ENCODE data around the gene ZNF775.

The ZNF775 gene

DNA sequence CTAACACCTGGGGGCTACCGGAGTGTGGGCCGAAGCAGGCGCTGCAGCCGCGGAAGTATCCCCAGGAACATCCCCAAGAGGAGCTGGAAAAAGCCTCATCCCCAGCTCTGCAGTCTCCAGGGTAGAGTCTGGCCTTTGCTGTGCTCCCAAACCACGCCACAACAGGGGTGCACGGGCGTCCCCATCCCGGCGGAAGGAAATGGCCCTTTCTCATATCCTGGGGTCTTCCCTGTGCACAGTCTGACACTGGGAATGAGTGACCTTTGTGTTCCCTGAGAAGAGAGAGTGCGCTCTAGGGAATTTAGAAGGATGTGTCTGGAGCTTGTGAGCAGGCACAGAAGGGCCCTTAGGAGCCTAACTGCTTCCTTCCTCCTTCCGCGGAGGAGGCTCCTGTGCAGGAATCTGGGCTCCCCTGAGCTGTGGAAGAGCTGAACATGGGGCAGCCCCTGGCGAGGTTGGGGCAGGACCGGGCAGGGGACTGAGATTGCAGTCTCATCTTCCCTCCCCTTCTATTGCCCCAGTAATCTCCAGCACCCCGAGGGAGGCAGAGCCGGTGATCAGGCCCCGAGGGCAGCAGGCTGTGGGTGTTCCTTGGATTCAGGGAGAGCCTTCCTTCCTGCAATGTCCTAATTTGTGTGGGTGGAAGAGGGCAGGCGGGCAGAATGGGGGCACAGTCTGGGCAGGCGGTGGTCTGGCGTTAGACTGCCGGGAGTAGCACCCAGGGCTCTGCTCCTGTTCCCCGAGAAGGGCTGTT, 9.2 kb upstream of the ZNF775 start:
- DNase-seq: no peak

DNA sequence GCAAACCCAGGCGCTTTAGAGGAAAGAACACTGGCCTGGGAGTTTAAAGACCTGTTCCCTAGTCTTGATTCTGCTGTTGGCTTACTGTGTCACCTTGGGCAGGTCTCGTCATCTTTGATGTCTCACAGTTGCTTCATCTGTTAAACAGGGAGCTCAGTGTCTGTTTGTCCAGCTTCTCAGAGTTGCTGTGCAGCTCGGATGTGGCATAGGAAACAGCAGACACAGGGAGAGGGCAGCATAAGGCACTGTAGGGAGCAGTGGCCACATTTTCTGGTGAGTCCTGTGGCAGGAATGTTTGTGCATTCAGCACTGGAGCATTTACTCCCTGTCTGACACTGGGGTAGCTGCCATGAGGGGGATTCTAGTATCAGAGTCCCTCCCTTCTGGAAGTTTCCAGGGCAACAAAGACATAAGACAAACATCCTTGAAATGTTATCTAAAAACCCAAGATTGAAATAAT, 8.5 kb upstream of the ZNF775 start:
- no peak for DNase-seq

DNA sequence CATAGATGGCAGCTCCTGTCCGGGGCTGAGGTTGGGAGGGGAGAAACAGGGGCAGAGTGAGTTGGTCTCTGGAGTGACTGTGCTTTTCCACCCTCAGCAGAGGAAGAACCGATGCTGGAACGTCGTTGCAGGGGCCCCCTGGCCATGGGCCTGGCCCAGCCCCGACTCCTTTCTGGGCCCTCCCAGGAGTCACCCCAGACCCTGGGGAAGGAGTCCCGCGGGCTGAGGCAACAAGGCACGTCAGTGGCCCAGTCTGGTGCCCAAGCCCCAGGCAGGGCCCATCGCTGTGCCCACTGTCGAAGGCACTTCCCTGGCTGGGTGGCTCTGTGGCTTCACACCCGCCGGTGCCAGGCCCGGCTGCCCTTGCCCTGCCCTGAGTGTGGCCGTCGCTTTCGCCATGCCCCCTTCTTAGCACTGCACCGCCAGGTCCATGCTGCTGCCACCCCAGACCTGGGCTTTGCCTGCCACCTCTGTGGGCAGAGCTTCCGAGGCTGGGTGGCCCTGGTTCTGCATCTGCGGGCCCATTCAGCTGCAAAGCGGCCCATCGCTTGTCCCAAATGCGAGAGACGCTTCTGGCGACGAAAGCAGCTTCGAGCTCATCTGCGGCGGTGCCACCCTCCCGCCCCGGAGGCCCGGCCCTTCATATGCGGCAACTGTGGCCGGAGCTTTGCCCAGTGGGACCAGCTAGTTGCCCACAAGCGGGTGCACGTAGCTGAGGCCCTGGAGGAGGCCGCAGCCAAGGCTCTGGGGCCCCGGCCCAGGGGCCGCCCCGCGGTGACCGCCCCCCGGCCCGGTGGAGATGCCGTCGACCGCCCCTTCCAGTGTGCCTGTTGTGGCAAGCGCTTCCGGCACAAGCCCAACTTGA, 7.8 kb upstream of the ZNF775 start:
- DNase-seq: no peak

DNA sequence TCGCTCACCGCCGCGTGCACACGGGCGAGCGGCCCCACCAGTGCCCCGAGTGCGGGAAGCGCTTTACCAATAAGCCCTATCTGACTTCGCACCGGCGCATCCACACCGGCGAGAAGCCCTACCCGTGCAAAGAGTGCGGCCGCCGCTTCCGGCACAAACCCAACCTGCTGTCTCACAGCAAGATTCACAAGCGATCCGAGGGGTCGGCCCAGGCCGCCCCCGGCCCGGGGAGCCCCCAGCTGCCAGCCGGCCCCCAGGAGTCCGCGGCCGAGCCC, 7.2 kb upstream of the ZNF775 start:
- DNase-seq: no peak

DNA sequence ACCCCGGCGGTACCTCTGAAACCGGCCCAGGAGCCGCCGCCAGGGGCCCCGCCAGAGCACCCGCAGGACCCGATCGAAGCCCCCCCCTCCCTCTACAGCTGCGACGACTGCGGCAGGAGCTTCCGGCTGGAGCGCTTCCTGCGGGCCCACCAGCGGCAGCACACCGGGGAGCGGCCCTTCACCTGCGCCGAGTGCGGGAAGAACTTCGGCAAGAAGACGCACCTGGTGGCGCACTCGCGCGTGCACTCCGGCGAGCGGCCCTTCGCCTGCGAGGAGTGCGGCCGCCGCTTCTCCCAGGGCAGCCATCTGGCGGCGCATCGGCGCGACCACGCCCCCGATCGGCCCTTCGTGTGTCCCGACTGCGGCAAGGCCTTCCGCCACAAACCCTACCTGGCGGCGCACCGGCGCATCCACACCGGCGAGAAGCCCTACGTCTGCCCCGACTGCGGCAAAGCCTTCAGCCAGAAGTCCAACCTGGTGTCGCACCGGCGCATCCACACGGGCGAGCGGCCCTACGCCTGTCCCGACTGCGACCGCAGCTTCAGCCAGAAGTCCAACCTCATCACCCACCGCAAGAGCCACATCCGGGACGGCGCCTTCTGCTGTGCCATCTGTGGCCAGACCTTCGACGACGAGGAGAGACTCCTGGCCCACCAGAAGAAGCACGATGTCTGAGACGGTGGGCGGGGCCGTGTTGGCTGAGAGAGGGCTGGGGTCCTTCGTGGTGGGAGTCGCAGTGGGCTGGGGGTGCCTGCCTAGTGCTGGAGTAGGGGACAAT, 6.7 kb upstream of the ZNF775 start:
- no peak for DNase-seq

DNA sequence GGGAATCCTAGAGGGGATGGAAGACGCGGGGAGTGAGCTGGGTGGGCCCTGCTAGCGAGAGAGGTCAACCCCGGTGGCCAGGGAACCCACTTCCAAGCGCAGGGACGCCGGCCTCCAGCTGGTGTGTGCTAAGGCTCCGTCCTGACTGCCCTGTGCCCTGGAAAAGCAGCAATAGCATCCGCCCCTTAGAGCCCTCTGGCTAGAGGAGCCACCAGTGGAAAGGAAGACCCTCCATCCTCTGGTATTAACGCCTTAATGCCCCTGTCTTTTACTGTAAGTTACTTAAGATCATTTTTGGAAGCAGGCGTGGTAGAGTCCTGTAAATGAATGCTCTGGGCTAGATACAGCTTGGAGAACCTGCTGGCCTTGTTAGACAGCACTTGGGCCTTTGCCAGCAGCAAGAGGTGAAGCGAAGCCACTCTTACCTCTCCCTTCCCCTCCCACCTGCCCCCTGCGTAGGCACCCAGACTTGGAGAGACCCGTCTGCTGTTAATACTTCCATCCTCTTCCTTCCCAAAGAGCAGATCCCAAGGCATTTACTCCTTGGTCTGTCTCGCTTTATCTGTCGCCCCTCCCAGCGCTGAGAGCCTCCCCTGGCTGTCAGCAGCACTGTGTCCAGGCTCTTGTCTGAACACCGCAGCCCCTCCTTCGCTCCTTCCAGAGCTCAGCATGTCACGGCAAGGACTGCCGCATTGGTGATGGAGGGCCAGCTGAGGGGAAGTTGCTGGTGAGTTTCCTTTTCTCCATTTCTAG, 5.9 kb upstream of the ZNF775 start:
- no peak for DNase-seq

DNA sequence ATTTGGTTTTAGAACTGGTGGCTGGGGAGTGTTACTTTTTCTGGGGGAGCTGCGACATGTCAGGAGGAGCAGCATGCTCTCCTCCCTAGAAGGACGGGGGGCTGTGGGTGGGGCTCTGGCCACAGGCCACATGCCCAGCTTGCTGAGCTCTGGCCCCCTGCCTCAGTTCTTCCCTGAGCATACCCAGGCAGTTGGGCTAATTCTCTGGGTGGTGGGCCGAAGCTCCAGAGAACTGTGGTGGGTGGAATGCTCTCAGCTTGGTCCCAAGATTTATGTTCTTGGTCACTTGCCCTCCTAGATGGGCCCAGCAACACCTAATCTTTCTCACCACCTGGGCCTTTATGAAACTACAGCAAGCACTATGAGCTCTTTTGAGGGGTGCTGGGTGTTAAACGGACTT, 5.1 kb upstream of the ZNF775 start:
- no peak for DNase-seq

DNA sequence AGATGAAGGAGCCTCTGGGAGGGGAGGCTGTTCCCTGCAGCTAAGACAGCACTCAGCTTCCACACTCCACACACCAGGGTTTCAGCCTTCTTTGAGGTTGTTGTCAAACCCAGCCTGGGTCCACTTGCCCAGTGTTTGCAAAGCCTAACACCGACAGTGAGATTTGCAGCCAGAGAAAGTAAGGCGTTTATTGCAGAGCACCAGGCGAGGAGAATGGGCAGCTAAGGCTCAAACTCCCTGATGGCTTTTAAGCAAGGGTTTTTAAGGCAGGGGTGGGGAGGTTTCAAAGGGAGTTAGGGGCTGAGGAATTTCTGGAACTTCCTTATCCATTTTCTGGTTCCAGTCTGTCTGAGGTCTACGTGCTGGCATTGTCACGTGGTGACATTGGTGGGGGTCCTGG, 4.7 kb upstream of the ZNF775 start:
- no peak for DNase-seq

DNA sequence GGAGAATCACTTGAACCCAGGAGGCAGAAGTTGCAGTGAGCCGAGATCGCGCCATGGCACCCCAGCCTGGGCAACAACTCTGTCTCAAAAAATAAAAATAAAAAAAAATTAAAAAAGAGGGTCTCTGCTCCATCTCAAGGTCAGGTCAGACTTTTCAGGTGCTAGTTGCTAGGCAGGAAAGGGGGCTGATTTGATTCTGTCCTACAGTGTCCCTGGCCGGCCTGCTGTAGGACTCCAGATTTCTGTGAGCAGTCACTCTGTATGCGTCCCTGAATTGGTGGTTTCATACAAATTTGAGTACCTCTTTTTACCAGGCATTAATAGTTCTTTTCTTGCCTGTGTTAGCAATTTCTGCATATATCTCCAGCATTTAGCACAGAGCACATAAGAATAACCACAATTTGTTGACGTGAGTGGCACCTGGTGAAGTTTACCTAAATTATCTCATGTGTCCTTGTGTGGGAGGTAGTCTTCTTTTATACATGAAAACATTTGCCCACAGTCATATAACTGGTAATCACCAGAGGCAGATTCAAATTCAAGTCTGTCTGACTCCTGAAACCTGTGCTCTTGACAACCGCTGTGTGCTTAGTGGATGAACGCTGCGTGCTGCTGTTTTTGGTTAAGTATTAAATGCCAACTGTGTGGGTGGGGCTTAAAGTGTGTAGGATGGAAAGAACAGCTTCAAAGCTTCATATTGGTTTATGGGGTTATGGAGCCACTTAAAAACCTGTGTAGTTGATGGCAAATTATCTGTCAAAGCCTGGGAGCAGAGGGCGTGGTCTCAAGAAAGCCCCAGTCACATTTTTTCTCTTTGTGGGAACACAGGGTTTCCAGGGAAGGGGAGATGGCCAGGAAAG, 3.2 kb upstream of the ZNF775 start:
- DNase-seq: peak; percentile 52

DNA sequence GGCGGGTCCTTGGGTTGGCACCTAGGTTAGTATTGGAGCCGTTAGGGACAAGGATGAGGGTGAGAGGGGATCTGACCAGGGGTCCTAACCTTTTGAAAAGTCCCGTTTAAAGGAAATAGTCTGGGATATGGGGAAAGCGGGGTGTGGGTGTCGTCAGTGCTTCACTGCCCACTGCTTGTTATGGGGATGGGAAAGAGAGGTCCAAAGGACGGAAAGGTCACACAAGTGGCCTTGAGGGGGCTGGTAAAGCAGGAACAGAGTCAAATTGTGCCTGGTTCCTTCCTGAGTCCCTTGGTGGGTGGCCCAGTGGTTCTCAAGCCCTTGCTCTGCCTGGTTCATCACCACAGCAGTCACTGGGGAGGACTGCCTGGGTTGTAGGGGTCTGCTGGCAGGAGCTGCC, 2.6 kb upstream of the ZNF775 start:
- DNase-seq: no peak

DNA sequence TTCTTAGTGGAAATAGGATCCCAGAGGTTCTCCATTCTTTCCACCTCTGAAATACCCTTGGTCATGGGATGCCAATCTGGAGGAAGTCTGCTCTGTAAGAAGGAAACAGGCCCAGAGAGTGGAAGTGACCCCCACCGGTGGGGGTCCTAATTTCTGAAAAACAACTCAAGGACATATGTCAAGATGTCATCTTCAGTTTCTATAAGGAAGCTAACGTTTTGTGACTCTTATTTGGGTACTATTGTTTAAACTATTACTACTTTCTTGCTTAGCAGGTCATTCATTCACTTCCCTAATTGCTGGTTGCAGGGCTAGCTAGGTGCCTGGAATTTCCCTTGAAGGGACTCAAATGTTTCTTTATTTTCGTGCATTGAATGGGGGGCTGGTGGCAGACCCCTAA, 1.9 kb upstream of the ZNF775 start:
- no peak for DNase-seq

DNA sequence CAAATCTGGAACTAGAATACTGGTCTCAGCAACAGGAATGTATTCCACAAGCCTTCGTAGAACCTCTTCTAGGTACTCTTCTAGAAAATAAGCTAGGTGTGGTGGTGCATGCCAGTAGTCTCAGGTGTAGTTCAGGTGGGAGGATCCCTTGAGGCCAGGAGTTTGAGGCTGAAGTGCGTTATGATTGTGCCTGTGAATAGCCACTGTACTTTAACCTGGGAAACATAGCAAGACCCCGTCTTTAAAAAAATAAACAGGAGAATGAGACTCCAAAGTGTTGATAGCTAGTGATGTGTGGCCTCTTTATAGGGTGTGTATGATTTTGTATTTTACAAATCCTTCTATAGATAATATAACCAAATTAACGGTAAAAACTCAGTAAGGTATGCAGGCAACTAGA, 1.5 kb upstream of the ZNF775 start:
- DNase-seq: no peak

DNA sequence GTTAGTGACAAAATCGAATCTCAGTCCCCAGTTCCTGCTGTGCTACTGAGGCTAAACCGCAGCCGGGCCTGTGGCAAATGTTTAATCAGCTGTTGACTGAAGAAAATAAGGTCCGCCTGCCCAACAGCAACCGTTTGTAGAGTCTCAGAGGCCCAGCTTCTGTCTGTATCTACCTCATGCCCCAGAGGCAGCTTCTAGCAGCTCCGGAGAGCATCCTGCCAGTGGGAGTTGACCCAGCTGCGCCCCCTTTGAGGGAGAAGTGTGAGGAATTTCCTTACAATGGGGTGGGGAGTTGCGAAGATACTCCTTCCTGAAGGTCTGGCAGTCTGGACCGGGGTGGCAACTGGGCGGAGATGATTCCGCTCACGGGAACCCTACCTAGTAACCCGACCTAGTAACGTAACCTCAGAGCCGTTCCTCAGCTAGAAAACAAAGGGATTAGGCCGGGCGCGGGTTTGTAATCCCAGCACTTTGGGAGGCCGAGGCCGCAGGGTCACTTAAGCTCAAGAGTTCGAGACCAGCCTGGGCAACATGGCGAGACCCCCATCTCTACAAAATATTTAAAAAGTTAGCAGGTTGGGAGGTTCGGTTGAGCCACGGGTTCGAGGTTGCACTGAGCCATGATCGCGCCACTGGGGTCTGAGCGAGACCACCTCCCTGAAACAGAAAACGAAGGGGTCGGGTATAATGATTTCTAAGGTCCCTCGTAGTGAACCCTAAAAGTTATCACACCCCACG, 846 bp upstream of the ZNF775 start:
- DNase-seq: peak; percentile 55 to 56

DNA sequence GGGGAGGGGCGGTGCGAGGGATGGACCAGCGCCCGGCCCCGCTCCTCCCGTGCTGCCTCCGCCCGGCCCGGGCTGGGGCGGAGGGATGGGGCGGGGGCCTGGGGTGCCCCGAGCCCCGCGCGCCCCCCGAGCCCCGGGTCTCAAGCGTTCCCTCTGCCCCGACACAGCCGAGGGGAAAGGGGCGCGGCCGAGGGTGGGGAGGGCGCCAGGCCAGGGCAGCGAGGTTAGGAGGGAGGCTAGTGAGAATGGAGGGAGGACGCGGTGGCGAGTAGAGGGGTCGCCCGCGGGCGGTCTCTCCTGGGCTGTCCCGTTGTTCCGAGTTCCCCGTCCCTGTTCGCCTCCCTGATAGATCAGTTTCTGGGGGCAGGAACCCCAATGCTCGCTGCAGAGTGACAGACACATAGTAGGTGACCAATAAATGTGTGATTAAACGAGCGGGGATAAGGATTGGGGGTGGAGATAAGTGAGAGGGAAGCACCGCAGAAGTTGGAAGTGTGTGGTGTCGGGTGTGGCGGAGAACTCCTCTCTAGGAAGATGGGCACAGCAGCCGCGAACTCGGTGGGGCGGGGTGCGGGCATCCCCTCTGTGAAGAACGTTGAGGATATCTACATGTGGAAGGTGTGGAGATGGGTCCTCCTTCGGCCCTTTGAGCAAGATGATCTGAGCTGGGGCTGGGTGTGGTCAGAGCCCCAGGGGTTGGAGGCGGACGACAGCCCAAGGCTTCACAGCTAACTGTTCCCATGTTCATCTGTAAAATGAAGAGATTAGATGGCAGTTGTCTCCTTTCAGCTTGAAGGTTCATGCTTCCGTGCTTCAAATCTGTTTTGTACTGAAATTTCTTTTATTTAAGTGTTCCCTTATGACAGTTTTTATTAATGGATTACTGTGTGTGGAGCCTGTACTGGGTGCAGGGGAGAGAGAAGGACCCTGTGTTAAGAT, 580 bp downstream of the ZNF775 start:
- DNase-seq: peak in 1 of 2 experiments; percentile 52

DNA sequence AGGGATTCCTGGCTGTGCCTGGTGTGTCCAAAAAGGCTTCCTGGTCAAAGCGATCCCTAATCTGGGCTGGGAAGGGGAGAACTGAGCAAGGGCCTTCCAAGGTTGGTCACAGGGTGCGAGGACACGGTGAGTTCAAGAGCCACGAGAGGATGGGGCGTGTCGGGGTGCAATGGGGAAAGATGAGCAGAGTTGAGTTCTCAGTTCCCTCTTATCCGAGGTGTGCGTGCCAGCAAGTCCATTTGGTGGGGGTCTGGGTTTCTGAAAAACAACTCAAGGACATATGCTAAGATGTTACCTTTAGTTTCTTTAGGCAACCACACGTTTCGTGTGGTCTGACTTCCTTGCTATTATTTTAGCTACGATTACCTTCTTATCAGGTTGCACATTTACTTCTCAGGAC, 1.3 kb downstream of the ZNF775 start:
- no peak for DNase-seq

DNA sequence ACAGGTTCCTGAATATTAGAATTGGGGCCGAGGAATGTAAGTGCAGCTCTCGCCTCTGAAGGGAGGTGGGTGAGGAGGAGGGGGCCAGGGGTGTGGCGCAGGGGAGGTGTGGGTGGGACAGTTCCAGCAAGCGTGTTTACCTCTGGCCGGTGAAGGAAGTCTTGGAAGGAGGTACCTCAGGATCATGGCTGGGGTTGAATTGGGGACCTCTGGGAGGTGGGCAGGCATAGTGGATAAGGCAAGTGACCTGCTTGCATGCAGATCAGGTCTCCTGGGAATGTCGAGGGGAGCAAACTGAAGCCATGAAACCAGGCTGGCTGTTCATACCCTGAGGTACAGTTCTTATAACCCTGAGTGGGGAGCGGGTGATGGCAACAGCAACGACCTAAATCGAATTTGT, 2.0 kb downstream of the ZNF775 start:
- no peak for DNase-seq

DNA sequence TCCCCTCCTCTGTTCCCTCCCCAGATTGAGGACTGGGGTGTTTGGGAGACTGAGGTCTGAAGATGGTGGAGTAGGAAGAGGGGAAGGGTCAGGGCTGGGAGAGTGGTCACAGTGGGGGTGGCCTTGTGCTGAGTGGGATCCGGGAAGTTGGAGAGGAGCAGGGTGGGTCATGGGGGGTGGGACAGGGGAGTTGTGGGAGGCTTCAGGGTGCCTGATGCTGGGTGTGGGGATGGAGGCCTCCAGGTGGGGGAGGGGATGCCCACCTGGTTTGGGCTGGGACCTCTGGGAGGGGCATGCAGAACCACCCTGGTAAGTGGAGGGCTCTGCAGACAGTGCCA, 2.6 kb downstream of the ZNF775 start:
- no peak for DNase-seq

DNA sequence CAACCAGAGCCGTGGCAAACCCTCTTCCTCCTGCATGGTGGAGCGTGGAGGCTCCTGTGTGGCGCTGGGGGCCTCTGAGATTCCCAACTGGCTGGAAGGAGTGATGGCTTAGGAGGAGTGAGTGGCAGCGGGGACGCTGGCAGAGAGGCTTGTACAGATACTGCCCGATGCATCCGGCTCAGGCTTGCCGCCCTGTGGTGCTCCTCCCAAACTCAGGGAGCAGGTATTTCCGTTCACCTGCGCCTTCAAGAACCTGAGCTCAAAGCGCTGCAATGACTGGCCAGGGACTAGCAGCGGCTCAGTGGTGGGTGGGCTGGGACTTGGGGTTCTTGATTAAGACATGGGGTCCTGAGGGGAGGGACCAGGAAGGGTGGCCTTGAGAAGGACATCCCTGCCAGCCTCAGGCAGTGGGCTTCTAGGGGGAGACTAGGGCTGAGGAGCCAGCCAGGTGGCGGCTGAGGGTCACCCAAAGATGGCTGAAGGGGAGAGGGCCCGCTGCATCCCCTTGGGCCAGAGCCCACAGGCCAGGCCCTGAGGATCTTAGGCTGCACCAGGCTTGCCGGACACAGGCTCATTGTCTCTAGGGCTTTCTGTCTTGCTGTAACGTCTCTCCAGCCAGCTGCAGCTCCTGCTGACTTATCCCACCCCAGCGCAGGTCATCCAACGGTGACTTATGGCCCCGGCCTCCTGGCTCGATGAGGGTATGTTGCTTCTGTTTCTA, 3.2 kb downstream of the ZNF775 start:
- DNase-seq: no peak

DNA sequence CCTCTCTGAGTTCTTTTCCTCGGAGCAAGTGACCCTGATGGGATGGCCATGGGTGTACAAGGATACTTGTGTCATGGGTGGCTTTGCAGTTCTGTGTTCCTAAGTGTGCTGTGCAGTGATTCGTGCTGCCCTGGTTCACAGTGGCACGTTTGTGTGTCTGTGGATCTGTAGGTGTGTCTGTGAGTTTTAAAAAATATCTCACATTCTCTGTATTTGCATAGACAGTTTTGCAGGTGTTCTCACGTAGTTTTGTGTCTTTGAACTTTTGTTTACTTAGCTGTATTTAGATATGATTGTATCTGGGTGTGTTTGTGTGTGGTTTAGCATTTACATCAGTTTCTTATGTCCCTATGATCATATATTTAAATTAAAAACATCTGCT, 3.7 kb downstream of the ZNF775 start:
- no peak for DNase-seq
